HEK293 (cell line): ENCODE measurements around the gene CHN2.

Experiments used
- GLI2 ChIP-seq: fragments of 450-650 bp; formaldehyde crosslinking; IDR thresholded peaks from 2 replicates; pipeline ENCODE4; 2017; ENCODE audit warnings: missing biosample characterization, missing genetic modification characterization, low read depth, borderline replicate concordance
- KLF16 ChIP-seq: fragments of 450-650 bp; formaldehyde crosslinking; IDR thresholded peaks from 2 replicates; pipeline ENCODE4 v1.5.1; 2017; ENCODE audit warnings: missing biosample characterization, missing genetic modification characterization
- OSR2 ChIP-seq: fragments of 450-650 bp; formaldehyde crosslinking; IDR thresholded peaks from 2 replicates; pipeline ENCODE4 v1.5.1; 2016; ENCODE audit warnings: missing biosample characterization, missing genetic modification characterization
- SP2 ChIP-seq: fragments of 450-650 bp; formaldehyde crosslinking; IDR thresholded peaks from 2 replicates; pipeline ENCODE4 v1.5.1; 2016; ENCODE audit warnings: missing biosample characterization, missing genetic modification characterization
- SP7 ChIP-seq: fragments of 450-650 bp; formaldehyde crosslinking; IDR thresholded peaks from 2 replicates; pipeline ENCODE4 v1.5.1; 2016; ENCODE audit warnings: missing biosample characterization, missing genetic modification characterization
- YY2 ChIP-seq: fragments of 450-650 bp; formaldehyde crosslinking; IDR thresholded peaks from 2 replicates; pipeline ENCODE4 v1.5.1; 2016; ENCODE audit warnings: missing biosample characterization, missing genetic modification characterization
- ZFP69B ChIP-seq: fragments of 450-650 bp; formaldehyde crosslinking; IDR thresholded peaks from 2 replicates; pipeline ENCODE4 v1.5.1; 2016; ENCODE audit warnings: missing biosample characterization, missing genetic modification characterization
- ZNF133 ChIP-seq: fragments of 450-650 bp; formaldehyde crosslinking; IDR thresholded peaks from 2 replicates; pipeline ENCODE4 v1.5.1; 2016; ENCODE audit warnings: missing biosample characterization, missing genetic modification characterization
- ZNF146 ChIP-seq: fragments of 450-650 bp; formaldehyde crosslinking; IDR thresholded peaks from 2 replicates; pipeline ENCODE4 v1.5.1; 2016; ENCODE audit warnings: missing biosample characterization, missing genetic modification characterization
- ZNF169 ChIP-seq: fragments of 450-650 bp; formaldehyde crosslinking; IDR thresholded peaks from 2 replicates; pipeline ENCODE4 v1.5.1; 2016; ENCODE audit warnings: missing biosample characterization, missing genetic modification characterization
- ZNF2 ChIP-seq: fragments of 450-650 bp; formaldehyde crosslinking; IDR thresholded peaks from 2 replicates; pipeline ENCODE4 v1.5.1; 2016; ENCODE audit warnings: missing biosample characterization, missing genetic modification characterization
- ZNF239 ChIP-seq: fragments of 450-650 bp; formaldehyde crosslinking; IDR thresholded peaks from 2 replicates; pipeline ENCODE4 v1.5.1; 2016; ENCODE audit warnings: missing biosample characterization, missing genetic modification characterization
- ZNF341 ChIP-seq: fragments of 450-650 bp; formaldehyde crosslinking; IDR thresholded peaks from 2 replicates; pipeline ENCODE4; 2016; ENCODE audit warnings: low read depth, missing biosample characterization, missing genetic modification characterization
- ZNF404 ChIP-seq: fragments of 450-650 bp; formaldehyde crosslinking; IDR thresholded peaks from 2 replicates; pipeline ENCODE4 v1.5.1; 2017; ENCODE audit warnings: missing biosample characterization, missing genetic modification characterization
- ZNF433 ChIP-seq: fragments of 450-650 bp; formaldehyde crosslinking; IDR thresholded peaks from 2 replicates; pipeline ENCODE4 v1.5.1; 2016; ENCODE audit warnings: missing biosample characterization, missing genetic modification characterization, low read depth
- ZNF510 ChIP-seq: fragments of 450-650 bp; formaldehyde crosslinking; IDR thresholded peaks from 2 replicates; pipeline ENCODE4 v1.5.1; 2018; ENCODE audit warnings: mild to moderate bottlenecking, missing genetic modification characterization, missing biosample characterization; ENCODE audit not compliant: insufficient replicate concordance
- ZNF529 ChIP-seq: fragments of 450-650 bp; formaldehyde crosslinking; IDR thresholded peaks from 2 replicates; pipeline ENCODE4 v1.5.1; 2017; ENCODE audit warnings: missing genetic modification characterization, missing biosample characterization; ENCODE audit not compliant: insufficient replicate concordance
- ZNF548 ChIP-seq: fragments of 450-650 bp; formaldehyde crosslinking; IDR thresholded peaks from 2 replicates; pipeline ENCODE4 v1.5.1; 2016; ENCODE audit warnings: missing biosample characterization, missing genetic modification characterization
- ZNF561 ChIP-seq: fragments of 450-650 bp; IDR thresholded peaks from 2 replicates; pipeline ENCODE4 v1.5.1; 2018; ENCODE audit warnings: missing biosample characterization, missing genetic modification characterization, borderline replicate concordance
- ZNF600 ChIP-seq: fragments of 450-650 bp; formaldehyde crosslinking; IDR thresholded peaks from 2 replicates; pipeline ENCODE4 v1.5.1; 2016; ENCODE audit warnings: missing biosample characterization, missing genetic modification characterization
- ZNF776 ChIP-seq: fragments of 450-650 bp; formaldehyde crosslinking; IDR thresholded peaks from 2 replicates; pipeline ENCODE4 v1.5.0; 2017; ENCODE audit warnings: missing biosample characterization, missing genetic modification characterization, borderline replicate concordance
- TF ChIP-seq, protein P1 (sequence below): fragments of 450-650 bp; formaldehyde crosslinking; IDR thresholded peaks from 2 replicates; pipeline ENCODE4 v1.5.1; 2016; ENCODE audit warnings: missing biosample characterization, missing genetic modification characterization
- TF ChIP-seq, protein P2 (sequence below): fragments of 450-650 bp; IDR thresholded peaks from 2 replicates; pipeline ENCODE4 v1.5.1; 2018; ENCODE audit warnings: missing biosample characterization, missing genetic modification characterization
- TF ChIP-seq, protein P3 (sequence below): fragments of 450-650 bp; formaldehyde crosslinking; IDR thresholded peaks from 2 replicates; pipeline ENCODE4 v1.5.1; 2016; ENCODE audit warnings: missing biosample characterization, missing genetic modification characterization
- TF ChIP-seq, protein P4 (sequence below): fragments of 450-650 bp; formaldehyde crosslinking; IDR thresholded peaks from 2 replicates; pipeline ENCODE4 v1.5.1; 2016; ENCODE audit warnings: missing biosample characterization, missing genetic modification characterization
- TF ChIP-seq, protein P5 (sequence below): fragments of 450-650 bp; formaldehyde crosslinking; IDR thresholded peaks from 2 replicates; pipeline ENCODE4 v1.5.1; 2016; ENCODE audit warnings: missing biosample characterization, missing genetic modification characterization
- TF ChIP-seq, protein P6 (sequence below): fragments of 450-650 bp; formaldehyde crosslinking; IDR thresholded peaks from 2 replicates; pipeline ENCODE4 v1.5.1; 2016; ENCODE audit warnings: missing biosample characterization, missing genetic modification characterization
- TF ChIP-seq, protein P7 (sequence below): IDR thresholded peaks from 2 replicates; pipeline ENCODE4 v1.6.1; 2011; ENCODE audit warnings: mild to moderate bottlenecking, low read depth, low read length, borderline replicate concordance

The CHN2 gene

DNA sequence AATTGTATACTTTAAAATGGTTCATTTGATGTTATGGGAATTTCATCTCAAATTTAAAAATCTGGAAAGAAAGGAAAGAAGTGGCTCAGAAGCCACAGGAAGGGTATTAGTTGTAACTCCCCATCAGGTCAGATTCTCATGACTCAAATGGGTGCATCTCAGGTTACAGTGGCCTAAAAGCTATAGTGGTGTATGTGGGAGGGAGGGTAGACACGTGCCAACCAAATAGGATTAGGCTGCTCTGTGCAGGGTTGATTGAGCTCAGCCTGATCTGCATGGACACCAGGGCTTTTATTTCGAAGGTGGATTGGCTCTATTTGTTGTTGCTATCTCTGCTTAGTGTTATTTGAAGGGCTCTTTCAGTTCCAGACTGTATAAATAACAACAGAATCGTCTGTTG lies 247.6 kb downstream of the CHN2 start (continued):
- TF ChIP-seq, protein P1, sequence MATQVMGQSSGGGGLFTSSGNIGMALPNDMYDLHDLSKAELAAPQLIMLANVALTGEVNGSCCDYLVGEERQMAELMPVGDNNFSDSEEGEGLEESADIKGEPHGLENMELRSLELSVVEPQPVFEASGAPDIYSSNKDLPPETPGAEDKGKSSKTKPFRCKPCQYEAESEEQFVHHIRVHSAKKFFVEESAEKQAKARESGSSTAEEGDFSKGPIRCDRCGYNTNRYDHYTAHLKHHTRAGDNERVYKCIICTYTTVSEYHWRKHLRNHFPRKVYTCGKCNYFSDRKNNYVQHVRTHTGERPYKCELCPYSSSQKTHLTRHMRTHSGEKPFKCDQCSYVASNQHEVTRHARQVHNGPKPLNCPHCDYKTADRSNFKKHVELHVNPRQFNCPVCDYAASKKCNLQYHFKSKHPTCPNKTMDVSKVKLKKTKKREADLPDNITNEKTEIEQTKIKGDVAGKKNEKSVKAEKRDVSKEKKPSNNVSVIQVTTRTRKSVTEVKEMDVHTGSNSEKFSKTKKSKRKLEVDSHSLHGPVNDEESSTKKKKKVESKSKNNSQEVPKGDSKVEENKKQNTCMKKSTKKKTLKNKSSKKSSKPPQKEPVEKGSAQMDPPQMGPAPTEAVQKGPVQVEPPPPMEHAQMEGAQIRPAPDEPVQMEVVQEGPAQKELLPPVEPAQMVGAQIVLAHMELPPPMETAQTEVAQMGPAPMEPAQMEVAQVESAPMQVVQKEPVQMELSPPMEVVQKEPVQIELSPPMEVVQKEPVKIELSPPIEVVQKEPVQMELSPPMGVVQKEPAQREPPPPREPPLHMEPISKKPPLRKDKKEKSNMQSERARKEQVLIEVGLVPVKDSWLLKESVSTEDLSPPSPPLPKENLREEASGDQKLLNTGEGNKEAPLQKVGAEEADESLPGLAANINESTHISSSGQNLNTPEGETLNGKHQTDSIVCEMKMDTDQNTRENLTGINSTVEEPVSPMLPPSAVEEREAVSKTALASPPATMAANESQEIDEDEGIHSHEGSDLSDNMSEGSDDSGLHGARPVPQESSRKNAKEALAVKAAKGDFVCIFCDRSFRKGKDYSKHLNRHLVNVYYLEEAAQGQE (tag by site-specific recombination), result no peak
- no peak for TF ChIP-seq ZNF404 (tag by site-specific recombination)
- no peak for TF ChIP-seq ZNF341 (tag by site-specific recombination)
- TF ChIP-seq YY2, result no peak
- TF ChIP-seq ZFP69B, result no peak
- no peak for TF ChIP-seq ZNF169 (tag by site-specific recombination)
- no peak for TF ChIP-seq ZNF2 (tag by site-specific recombination)
- TF ChIP-seq, protein P2, sequence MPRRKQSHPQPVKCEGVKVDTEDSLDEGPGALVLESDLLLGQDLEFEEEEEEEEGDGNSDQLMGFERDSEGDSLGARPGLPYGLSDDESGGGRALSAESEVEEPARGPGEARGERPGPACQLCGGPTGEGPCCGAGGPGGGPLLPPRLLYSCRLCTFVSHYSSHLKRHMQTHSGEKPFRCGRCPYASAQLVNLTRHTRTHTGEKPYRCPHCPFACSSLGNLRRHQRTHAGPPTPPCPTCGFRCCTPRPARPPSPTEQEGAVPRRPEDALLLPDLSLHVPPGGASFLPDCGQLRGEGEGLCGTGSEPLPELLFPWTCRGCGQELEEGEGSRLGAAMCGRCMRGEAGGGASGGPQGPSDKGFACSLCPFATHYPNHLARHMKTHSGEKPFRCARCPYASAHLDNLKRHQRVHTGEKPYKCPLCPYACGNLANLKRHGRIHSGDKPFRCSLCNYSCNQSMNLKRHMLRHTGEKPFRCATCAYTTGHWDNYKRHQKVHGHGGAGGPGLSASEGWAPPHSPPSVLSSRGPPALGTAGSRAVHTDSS (tag by site-specific recombination), result no peak
- TF ChIP-seq, protein P3, sequence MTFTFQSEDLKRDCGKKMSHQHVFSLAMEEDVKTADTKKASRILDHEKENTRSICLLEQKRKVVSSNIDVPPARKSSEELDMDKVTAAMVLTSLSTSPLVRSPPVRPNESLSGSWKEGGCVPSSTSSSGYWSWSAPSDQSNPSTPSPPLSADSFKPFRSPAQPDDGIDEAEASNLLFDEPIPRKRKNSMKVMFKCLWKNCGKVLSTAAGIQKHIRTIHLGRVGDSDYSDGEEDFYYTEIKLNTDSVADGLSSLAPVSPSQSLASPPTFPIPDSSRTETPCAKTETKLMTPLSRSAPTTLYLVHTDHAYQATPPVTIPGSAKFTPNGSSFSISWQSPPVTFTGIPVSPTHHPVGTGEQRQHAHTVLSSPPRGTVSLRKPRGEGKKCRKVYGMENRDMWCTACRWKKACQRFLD (tag by site-specific recombination), result no peak
- TF ChIP-seq, protein P4, sequence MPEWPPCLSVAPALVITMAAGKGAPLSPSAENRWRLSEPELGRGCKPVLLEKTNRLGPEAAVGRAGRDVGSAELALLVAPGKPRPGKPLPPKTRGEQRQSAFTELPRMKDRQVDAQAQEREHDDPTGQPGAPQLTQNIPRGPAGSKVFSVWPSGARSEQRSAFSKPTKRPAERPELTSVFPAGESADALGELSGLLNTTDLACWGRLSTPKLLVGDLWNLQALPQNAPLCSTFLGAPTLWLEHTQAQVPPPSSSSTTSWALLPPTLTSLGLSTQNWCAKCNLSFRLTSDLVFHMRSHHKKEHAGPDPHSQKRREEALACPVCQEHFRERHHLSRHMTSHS (tag by site-specific recombination), result no peak
- TF ChIP-seq GLI2 (tag by site-specific recombination), result no peak
- TF ChIP-seq ZNF510 (tag by site-specific recombination), result no peak
- TF ChIP-seq ZNF548 (tag by site-specific recombination), result no peak
- no peak for TF ChIP-seq ZNF776 (tag by site-specific recombination)
- no peak for TF ChIP-seq ZNF561 (tag by site-specific recombination)
- TF ChIP-seq, protein P5, sequence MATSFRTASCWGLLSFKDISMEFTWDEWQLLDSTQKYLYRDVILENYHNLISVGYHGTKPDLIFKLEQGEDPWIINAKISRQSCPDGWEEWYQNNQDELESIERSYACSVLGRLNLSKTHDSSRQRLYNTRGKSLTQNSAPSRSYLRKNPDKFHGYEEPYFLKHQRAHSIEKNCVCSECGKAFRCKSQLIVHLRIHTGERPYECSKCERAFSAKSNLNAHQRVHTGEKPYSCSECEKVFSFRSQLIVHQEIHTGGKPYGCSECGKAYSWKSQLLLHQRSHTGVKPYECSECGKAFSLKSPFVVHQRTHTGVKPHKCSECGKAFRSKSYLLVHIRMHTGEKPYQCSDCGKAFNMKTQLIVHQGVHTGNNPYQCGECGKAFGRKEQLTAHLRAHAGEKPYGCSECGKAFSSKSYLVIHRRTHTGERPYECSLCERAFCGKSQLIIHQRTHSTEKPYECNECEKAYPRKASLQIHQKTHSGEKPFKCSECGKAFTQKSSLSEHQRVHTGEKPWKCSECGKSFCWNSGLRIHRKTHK (tag by site-specific recombination), result no peak
- TF ChIP-seq, protein P6, sequence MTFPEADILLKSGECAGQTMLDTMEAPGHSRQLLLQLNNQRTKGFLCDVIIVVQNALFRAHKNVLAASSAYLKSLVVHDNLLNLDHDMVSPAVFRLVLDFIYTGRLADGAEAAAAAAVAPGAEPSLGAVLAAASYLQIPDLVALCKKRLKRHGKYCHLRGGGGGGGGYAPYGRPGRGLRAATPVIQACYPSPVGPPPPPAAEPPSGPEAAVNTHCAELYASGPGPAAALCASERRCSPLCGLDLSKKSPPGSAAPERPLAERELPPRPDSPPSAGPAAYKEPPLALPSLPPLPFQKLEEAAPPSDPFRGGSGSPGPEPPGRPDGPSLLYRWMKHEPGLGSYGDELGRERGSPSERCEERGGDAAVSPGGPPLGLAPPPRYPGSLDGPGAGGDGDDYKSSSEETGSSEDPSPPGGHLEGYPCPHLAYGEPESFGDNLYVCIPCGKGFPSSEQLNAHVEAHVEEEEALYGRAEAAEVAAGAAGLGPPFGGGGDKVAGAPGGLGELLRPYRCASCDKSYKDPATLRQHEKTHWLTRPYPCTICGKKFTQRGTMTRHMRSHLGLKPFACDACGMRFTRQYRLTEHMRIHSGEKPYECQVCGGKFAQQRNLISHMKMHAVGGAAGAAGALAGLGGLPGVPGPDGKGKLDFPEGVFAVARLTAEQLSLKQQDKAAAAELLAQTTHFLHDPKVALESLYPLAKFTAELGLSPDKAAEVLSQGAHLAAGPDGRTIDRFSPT (tag by site-specific recombination), result no peak
- TF ChIP-seq ZNF600 (tag by site-specific recombination), result no peak
- no peak for TF ChIP-seq ZNF146
- peak; percentile 83 for TF ChIP-seq OSR2 (tag by site-specific recombination)
- no peak for TF ChIP-seq KLF16 (tag by site-specific recombination)
- no peak for TF ChIP-seq ZNF133 (tag by site-specific recombination)
- TF ChIP-seq, protein P7, sequence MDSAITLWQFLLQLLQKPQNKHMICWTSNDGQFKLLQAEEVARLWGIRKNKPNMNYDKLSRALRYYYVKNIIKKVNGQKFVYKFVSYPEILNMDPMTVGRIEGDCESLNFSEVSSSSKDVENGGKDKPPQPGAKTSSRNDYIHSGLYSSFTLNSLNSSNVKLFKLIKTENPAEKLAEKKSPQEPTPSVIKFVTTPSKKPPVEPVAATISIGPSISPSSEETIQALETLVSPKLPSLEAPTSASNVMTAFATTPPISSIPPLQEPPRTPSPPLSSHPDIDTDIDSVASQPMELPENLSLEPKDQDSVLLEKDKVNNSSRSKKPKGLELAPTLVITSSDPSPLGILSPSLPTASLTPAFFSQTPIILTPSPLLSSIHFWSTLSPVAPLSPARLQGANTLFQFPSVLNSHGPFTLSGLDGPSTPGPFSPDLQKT, result no peak
- TF ChIP-seq SP2 (tag by site-specific recombination), result no peak
- TF ChIP-seq ZNF433 (tag by site-specific recombination), result no peak
- TF ChIP-seq SP7 (tag by site-specific recombination), result peak; percentile 59
- no peak for TF ChIP-seq ZNF529 (tag by site-specific recombination)
- no peak for TF ChIP-seq ZNF239
